NK-92 treated with Interleukin-12 subunit alpha and Interleukin-12 subunit beta, amount 100 ng/mL, for 24 hours (cell line): ENCODE measurements around the gene AKAP6.

Experiments
- DNase-seq: peaks from one replicate; lab custom pipeline; 2025; lab: John Stamatoyannopoulos, UW

AKAP6 gene, protein sequence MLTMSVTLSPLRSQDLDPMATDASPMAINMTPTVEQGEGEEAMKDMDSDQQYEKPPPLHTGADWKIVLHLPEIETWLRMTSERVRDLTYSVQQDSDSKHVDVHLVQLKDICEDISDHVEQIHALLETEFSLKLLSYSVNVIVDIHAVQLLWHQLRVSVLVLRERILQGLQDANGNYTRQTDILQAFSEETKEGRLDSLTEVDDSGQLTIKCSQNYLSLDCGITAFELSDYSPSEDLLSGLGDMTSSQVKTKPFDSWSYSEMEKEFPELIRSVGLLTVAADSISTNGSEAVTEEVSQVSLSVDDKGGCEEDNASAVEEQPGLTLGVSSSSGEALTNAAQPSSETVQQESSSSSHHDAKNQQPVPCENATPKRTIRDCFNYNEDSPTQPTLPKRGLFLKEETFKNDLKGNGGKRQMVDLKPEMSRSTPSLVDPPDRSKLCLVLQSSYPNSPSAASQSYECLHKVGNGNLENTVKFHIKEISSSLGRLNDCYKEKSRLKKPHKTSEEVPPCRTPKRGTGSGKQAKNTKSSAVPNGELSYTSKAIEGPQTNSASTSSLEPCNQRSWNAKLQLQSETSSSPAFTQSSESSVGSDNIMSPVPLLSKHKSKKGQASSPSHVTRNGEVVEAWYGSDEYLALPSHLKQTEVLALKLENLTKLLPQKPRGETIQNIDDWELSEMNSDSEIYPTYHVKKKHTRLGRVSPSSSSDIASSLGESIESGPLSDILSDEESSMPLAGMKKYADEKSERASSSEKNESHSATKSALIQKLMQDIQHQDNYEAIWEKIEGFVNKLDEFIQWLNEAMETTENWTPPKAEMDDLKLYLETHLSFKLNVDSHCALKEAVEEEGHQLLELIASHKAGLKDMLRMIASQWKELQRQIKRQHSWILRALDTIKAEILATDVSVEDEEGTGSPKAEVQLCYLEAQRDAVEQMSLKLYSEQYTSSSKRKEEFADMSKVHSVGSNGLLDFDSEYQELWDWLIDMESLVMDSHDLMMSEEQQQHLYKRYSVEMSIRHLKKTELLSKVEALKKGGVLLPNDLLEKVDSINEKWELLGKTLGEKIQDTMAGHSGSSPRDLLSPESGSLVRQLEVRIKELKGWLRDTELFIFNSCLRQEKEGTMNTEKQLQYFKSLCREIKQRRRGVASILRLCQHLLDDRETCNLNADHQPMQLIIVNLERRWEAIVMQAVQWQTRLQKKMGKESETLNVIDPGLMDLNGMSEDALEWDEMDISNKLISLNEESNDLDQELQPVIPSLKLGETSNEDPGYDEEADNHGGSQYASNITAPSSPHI (N-terminal part only)

GRCh38 chr14:32329146-32329545 is at the start of gene AKAP6:
TSS of gene AKAP6 (plus strand) at chr14:32329298. CDS start at chr14:32433494, 104,196 bp downstream.
- DNase-seq = no peak

GRCh38 chr14:32286602-32287001 is 42.5 kb upstream of the AKAP6 start:
- DNase-seq = no peak

GRCh38 chr14:32296366-32296765 is 32.7 kb upstream of the AKAP6 start:
- no peak for DNase-seq

DNA sequence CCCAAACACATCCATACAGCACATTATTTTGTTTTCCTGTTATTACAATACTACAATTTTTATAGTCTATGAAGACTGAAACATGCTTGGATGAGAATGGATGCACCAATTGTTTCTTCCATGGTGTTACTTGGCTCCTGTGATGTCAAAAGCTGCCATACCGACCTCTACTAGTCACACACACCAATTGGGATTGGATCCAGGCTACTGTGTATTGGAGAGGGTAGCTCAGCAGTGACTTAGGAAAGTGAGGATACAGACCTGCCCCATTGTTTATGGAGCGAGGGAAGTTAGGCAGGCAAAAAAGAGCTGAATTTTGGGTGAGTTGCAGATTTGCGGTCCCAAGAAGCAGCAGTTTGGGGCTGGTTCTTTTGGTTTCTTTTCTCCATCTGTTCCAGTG is 30.8 kb upstream of the AKAP6 start:
- DNase-seq = no peak

DNA sequence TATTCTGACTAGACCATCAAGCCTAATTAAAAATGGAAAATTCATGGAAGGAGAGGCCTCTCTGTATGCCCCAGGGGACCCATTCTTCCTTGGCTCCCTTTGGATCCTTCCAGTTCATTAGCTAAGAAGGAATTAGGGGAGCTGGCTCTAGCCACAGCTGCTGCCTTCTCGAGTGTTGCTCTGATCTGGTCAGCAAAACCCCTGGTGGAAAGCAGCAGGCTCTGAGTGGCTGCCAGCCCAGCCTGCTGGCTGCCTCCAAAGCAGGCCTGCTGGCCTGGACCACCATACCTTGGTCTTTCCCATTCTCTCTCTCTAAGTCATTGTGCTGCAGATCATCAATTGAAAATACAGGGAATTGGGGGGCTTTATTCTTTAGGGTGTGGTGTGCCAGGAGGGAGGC is 29.0 kb upstream of the AKAP6 start:
- no peak for DNase-seq

GRCh38 chr14:32303865-32304264 is 25.2 kb upstream of the AKAP6 start:
- DNase-seq = no peak

- no peak for DNase-seq
Observed at GRCh38 chr14:32304296-32304695, 24.8 kb upstream of the AKAP6 start.

DNA sequence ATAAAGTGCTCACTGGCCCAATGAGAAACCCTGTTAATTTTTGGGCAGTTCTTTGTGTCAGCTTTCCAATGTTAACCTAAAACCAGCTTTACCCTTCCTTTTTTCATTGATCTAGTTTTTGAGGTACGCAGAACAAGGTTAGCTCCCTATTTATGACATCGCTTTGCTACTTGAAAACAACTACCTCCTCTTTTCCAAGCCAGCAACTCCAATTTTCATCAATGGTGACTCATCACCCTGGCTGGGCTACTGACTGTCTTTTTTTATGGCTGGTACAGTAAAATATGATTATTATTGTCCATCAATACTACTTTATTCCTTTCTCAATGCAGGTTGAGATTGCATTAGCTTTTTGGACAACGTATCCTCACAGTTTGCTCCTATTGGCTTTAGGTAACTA is 22.5 kb upstream of the AKAP6 start:
- no peak for DNase-seq

DNA sequence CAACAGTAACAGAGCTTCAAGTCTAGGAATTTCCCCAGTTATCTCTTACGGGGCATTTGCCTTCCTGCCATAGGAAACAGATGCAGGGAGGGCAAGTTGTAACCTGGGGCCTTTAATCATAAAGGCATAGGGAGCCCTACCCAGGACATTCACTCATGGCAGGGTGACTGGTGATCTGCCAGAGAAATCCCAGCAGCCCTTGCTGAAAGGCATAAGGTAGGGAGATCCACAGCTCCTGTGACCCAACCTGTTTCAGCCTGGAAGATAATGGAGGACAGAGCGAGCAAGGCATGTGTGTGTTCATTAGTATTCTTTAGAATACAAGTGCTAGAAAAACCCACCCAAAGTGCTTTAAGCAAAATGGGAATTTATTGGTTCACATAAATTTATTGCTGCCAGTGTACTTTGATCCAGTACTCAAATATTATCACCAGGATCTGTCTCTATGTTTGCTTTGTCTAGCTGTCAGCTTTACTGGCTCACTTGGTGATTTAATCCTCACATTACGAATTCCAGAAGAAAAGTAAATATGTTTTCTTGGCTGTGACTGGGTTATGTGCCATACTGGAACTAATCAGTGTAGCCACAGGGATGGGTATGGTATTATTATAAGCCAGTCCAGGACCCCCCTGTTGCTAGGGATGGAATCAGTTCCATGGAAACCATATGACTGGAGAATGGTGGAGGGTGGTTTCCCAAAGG is 21.1 kb upstream of the AKAP6 start:
- no peak for DNase-seq

DNA sequence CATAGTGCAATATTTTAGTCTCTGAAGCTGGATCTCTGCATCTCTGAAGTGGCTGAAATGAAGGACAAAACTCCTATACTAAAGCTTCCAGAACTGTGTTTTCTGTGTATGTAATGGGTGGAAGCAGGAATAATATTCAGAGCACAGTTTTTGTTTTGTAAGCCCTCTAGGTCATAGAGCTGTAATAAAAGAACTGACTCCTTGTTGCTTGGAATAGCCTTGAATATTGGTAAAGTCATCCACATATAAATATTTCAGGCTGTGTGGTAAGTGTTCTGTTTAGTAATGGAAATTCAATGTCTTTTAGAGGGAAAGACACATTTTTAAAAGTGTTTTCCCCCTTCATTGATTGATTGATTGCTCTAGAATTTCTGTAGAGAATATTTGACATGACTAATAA is 18.2 kb upstream of the AKAP6 start:
- no peak for DNase-seq

GRCh38 chr14:32311294-32312009 is 17.6 kb upstream of the AKAP6 start:
- no peak for DNase-seq

DNA sequence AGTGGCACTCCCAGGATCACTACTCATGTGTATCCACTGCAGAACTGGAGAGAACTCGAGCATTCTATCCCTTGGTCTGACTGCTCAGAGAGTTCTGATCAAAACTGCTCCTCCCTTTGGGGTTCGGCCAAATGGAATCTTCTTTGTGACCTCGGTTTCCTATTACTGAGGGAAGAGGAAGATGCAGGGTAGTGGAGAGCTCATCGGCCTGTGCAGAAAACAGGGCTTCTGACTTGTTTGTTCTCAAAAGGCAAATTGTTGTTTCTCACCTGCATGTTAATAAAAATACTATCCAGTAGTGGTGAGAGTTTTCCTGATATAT is 17.1 kb upstream of the AKAP6 start:
- no peak for DNase-seq

GRCh38 chr14:32313844-32314376 is 15.2 kb upstream of the AKAP6 start:
- DNase-seq = no peak

- DNase-seq = no peak
Observed at GRCh38 chr14:32318087-32318795, 10.9 kb upstream of the AKAP6 start.

- no peak for DNase-seq
Observed at GRCh38 chr14:32319368-32320049, 9.6 kb upstream of the AKAP6 start.

DNA sequence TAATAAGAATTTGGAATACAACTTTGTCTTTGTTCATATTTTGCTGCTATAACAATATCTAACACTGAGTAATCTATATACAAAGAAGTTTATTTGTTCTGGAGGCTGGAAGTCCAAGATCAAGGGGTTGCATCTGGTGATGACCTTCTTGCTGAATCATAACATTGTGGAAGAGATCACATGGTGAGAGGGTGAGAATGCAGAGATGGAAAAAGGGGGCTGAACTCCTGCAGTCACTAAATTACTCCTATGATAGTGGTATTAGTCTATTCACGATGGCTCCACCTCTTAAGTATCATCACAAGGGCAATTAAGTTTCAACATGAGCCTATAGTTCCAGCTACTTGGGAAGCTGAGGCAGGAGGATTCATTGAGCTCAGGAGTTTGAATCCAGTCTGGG is 4.5 kb upstream of the AKAP6 start:
- no peak for DNase-seq

DNA sequence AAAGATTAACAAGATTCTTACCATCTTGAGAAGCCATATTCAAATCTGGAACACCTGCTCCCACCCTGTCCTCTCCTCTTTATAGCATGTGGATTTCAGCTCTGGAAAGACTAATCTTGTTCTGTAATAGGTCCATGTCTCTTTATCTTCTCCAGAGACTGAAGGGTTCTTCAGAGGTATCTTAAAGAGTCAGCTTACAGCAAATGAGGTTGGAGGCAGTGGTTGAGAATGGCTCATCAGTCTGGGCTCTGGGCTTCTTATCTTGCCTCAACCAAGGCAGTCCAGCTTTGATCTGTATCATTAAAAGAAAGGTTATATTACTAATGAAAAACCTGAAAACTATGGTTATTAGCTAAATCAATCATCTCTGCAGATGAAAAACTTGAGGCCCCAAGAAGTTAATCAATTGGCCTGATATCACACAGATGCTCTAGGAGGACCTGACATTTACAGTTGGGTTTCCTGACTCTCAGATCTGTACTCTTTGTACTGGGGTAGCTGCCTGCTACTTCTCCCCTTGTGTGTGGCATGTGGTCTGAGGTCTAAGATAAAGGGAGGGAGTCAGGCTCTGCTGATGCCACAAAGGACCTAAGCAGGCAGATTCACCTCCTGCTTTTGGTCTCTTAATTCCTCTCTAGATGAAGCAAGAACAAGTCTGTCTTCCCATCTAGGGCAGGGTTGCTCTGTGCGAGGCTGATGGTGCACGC is 1.7 kb upstream of the AKAP6 start:
- DNase-seq = no peak

DNA sequence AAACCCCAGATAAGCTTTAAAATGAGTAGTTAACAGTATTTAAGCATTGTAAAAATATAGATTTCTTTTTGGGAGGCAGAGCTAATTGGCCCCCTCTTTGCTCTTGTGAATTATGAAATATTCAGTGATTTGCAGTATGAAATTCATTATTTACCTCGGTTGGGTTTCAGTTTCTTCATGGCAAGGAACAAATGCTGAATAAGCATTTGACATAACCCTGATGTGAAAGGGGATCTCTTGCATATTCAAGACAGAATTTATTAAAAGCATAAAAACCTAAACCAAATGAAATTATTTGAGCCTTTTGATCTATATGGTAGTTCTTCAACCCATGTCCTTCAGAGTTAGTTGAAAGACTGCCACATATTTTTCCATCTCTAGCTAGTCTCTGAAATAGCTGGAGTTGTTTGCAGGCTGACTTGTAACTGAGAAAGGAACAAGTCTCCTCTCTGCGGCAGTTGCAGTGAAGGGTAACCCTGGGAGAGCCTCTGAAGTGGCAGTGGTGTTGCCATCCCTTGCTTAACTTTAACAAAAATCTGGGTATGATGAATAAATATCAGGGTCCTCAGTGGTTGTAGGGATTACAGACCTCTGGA is 690 bp downstream of the AKAP6 start:
- no peak for DNase-seq
